Measurements from ENCODE around the gene LRRN1.
"Not testable (repeated sequence)": the region's sequence is repeated elsewhere in the genome, so short reads cannot be mapped to it uniquely, and the experiment has no call there.

The LRRN1 gene

DNA sequence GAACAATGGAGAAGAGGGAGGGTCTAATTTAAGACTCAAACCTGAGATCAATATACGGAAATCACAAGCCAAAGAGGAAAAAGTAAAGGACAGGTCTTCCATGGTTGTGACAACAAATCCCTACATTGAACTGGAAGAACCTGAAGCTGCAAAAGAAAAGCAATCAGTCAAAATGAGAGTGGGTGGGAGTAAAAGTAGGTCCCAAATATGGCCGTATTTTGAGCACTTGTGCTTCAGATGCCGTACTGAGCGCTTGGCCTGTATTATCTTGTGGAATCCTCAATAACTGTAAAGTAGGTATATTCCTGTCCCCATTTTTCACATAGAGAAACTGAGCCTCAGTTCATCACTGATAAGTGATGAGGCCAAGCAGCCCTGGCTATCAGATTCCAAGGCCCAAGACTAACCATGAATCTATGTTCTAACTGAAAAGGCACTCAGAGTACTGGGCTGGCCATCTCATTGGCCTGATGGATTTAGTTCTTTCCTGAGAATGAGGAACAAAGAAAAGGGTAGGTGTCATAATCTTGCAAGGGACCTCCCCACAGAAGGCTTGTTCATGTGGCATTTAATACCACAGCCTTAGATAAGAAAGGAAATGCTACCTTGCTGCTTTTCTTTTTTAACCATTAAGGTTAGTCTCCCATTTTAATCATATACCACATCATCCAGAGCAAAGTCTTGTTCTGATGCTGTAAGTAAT is 52.5 kb downstream of the LRRN1 start:
- TF ChIP-seq, protein P1, sequence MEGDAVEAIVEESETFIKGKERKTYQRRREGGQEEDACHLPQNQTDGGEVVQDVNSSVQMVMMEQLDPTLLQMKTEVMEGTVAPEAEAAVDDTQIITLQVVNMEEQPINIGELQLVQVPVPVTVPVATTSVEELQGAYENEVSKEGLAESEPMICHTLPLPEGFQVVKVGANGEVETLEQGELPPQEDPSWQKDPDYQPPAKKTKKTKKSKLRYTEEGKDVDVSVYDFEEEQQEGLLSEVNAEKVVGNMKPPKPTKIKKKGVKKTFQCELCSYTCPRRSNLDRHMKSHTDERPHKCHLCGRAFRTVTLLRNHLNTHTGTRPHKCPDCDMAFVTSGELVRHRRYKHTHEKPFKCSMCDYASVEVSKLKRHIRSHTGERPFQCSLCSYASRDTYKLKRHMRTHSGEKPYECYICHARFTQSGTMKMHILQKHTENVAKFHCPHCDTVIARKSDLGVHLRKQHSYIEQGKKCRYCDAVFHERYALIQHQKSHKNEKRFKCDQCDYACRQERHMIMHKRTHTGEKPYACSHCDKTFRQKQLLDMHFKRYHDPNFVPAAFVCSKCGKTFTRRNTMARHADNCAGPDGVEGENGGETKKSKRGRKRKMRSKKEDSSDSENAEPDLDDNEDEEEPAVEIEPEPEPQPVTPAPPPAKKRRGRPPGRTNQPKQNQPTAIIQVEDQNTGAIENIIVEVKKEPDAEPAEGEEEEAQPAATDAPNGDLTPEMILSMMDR (IDR thresholded peaks at IDR 0.05; ENCODE audit: low read depth, low read length): no peak
- no peak overlapping the region for H3K4me3 ChIP-seq (ENCODE audit: low read depth, low read length)

DNA sequence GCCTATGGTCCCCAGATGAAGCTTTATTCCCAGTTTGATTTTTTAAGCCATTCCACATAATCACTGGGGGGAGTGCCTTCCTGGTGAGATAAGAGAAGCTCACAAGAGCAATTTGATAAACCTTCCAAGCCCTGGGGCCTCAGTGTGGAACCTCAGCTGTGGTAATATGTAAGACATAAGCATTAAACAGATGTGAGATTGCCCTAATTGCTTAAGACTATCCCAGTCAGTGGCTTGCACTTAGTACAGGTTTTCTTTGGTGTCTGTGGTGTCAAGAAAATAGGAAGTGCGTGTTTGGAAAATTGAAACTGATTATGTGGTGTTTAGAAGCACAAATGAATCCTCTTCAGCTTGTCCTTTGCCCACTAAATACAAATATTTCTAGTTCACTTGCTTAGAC is 54.3 kb downstream of the LRRN1 start:
- TF ChIP-seq, protein P1 (IDR thresholded peaks at IDR 0.05; ENCODE audit: low read depth, low read length): no peak
- H3K4me3 ChIP-seq (ENCODE audit: low read depth, low read length): no peak overlapping the region

DNA sequence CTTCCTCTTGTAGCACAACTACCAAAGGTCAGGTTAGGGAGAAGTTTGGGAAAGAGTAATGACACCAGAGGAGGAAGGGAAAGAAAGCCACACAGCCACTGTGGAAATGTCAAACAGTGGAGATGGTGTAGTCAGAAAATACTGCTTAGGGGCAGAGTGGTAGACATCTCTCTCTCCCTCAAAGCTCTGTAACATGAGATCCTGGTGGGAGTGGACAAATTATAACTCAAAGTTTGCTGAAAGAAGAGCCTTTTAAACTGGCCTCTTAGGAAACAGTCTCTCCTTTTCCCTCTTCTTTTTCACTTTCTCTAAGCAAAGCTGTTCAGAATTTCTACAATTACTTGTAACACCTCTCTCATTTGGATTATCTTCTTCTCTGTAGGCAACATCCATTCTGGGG is 55.8 kb downstream of the LRRN1 start:
- H3K4me3 ChIP-seq (ENCODE audit: low read depth, low read length): no peak overlapping the region

DNA sequence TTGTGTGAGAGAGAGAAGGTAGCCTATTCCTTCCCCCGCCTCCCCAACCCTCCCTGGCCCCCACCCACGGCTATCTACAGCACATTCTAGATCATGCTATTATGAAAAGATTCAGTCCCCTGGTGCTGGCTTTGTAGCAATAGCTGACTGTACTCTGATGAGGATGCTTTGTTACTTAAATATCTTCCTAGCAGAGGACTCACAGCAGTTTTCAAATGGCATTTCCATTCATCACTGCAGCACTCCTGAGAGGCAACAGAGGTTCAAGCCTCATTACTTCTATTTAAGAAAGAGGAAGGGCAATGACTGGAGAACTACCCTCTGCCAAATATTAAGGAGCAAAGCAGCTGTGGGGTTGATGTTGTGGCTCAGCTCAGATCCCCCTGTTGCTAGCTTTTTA is 61.0 kb downstream of the LRRN1 start:
- no peak overlapping the region for H3K4me3 ChIP-seq (ENCODE audit: low read depth, low read length)
- TF ChIP-seq, protein P1 (IDR thresholded peaks at IDR 0.05; ENCODE audit: low read depth, low read length): no peak

More for the DNA sequence above, 55.8 kb downstream of the LRRN1 start:
- TF ChIP-seq, protein P1 (IDR thresholded peaks at IDR 0.05; ENCODE audit: low read depth, low read length): no peak

DNA sequence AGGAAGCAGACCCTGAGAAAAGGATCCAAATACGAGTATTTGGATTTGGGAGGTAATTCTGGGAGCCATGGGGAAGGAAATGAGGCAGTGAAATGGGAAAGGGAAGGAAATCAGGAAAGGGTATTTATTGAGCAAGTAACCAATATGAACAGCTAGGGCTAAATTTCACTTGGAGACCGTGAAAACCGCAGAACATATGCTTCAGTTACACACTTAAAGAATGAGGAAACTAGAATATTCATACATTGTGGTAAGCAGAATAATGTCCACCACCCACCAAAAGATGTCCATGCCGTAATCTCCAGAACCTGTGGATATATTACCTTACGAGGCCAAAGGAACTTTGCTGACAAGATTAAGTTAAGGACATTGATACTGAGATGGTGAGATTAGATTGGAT is 63.3 kb downstream of the LRRN1 start:
- TF ChIP-seq, protein P1 (IDR thresholded peaks at IDR 0.05; ENCODE audit: low read depth, low read length): no peak
- no peak overlapping the region for H3K4me3 ChIP-seq (ENCODE audit: low read depth, low read length)

DNA sequence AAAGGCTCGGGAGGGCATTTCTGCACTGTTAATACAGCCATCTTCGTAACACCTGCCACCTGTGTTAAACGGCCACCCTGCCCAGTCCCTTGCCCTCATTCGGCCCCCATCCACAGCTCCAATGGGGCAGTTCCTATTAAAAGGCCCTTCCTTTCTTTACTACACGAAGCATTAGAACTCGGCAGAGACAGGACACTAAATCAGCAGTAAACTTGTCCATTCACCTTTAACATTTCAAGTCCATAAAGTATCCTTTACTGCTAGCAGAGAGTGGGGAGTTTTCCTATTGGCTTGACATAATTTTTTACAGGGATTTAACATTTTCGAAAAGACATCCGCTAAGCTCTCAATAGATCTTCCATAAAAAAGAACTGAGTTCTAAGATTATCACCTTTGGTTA is 76.3 kb downstream of the LRRN1 start:
- no peak overlapping the region for H3K4me3 ChIP-seq (ENCODE audit: low read depth, low read length)
- TF ChIP-seq, protein P1 (IDR thresholded peaks at IDR 0.05; ENCODE audit: low read depth, low read length): no peak

DNA sequence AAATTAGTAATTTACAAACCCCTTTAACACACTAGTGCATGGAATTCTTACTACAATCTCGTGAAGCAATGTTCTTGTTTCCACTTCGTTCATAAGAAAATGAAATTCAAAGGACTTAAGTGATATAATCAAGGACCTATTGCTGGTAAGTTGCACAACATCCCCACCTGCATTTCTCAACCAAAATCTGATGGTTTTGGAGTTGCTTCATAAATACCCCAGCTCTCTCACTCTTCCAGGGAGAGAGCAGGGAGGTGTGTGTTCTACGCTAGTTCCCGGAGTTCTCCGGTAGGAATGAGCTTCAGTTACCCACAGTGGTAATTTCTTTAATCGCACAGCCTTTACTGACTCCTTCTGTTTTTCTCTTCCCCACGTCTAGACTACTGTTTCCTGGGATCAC is 81.8 kb downstream of the LRRN1 start:
- no peak overlapping the region for H3K4me3 ChIP-seq (ENCODE audit: low read depth, low read length)
- TF ChIP-seq, protein P1 (IDR thresholded peaks at IDR 0.05; ENCODE audit: low read depth, low read length): no peak

DNA sequence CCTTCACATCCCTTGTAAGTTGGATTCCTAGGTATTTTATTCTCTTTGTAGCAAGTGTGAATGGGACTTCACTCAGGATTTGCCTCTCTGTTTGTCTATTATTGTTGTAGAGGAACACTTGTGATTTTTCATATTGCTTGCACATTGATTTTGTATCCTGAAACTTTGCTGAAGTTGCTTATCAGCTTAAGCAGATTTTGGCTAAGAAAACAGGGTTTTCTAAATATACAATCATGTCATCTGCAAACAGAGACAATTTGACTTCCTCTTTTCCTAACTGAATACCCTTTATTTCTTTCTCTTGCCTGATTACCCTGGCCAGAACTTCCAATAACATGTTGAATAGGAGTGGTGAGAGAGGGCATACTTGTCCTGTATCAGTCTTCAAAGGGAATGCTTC is 88.1 kb downstream of the LRRN1 start:
- H3K4me3 ChIP-seq (ENCODE audit: low read depth, low read length): not testable (repeated sequence)
